Measurements from ENCODE around the gene SCGB3A1. TPM values are rescaled to one million over a fixed set of nuclear protein-coding genes. Genes with fewer than 3 reads are reported as not detected.

Gene SCGB3A1
- total and polyA plus RNA-seq, 8 donors = 0.43 to 15.5 (median 3.2) TPM

- H3K4me1 ChIP-seq = no peaks in the 10 kb centered on the region
- H3K36me3 ChIP-seq = no peaks in the 10 kb centered on the region
- ATAC-seq = no peak
- FAIRE-seq = no peak
- peak in 2 of 6 donors; percentile 9 to 53 for DNase-seq
- H3K4me3 ChIP-seq = no peak overlapping the region
- intact Hi-C loops (cut with DNase I) = no loop called here
- no peak for TF ChIP-seq CTCF (IDR thresholded peaks at IDR 0.05)
- WGBS, 2 donors = 76 to 88% methylated on average over 25 of the region's 25 CpGs
- no peaks in the 10 kb centered on the region for H3K27me3 ChIP-seq
- no peak overlapping the region for H3K27ac ChIP-seq
- H3K9me3 ChIP-seq = no peaks in the 10 kb centered on the region
These were observed 34.7 kb upstream of the SCGB3A1 start for GRCh38 chr5:180625791-180626660.

GRCh38 chr5:180625125-180625790 is 34.0 kb upstream of the SCGB3A1 start:
- Histone ChIP-seq H3K4me1 (no peaks in the 10 kb centered on the region), H3K9me3 (no peaks in the 10 kb centered on the region), H3K27me3 (no peaks in the 10 kb centered on the region), H3K27ac (no peak overlapping the region), H3K36me3 (no peaks in the 10 kb centered on the region), H3K4me3 (no peak overlapping the region)
- 63 to 69% methylated on average over 9 to 10 of the region's 10 CpGs for WGBS, 2 donors
- no peak for TF ChIP-seq CTCF (IDR thresholded peaks at IDR 0.05)
- ATAC-seq (no peak), FAIRE-seq (no peak), DNase-seq (no peak)
- intact Hi-C loops (cut with DNase I) = no loop called here

GRCh38 chr5:180624587-180624986 is 33.3 kb upstream of the SCGB3A1 start:
- H3K4me3 ChIP-seq = no peak overlapping the region
- whole genome bisulfite sequencing, 2 donors = 46 to 48% methylated on average over 5 of the region's 5 CpGs
- no peak for FAIRE-seq
- no peaks in the 10 kb centered on the region for H3K36me3 ChIP-seq
- no peaks in the 10 kb centered on the region for H3K4me1 ChIP-seq
- intact Hi-C loops (cut with DNase I) = no loop called here
- DNase-seq = no peak
- TF ChIP-seq CTCF (IDR thresholded peaks at IDR 0.05) = no peak
- peaks cover 0 to 2% (median 0%) of the 10 kb centered on the region in 4 donors for H3K27me3 ChIP-seq
- no peaks in the 10 kb centered on the region for H3K9me3 ChIP-seq
- H3K27ac ChIP-seq = no peak overlapping the region
- no peak for ATAC-seq

- WGBS, 2 donors = 88 to 92% methylated on average over 15 of the region's 15 CpGs
- intact Hi-C loops (cut with DNase I) = no loop called here
- TF ChIP-seq CTCF (IDR thresholded peaks at IDR 0.05) = no peak
- Histone ChIP-seq H3K27ac (no peak overlapping the region), H3K9me3 (no peaks in the 10 kb centered on the region), H3K27me3 (peaks cover 0 to 4% (median 0%) of the 10 kb centered on the region in 4 donors), H3K4me3 (no peak overlapping the region), H3K36me3 (no peaks in the 10 kb centered on the region), H3K4me1 (no peaks in the 10 kb centered on the region)
- ATAC-seq = no peak
- no peak for DNase-seq
- FAIRE-seq = no peak
These were observed 32.5 kb upstream of the SCGB3A1 start for GRCh38 chr5:180623844-180624243.

All from pancreas (tissue), 10 donors.